NT2/D1 (cell line): Measurements from ENCODE around the gene DDX56.

Experiments used
- SUZ12 ChIP-seq: IDR thresholded peaks from 2 replicates; pipeline ENCODE4 v1.6.1; 2011; ENCODE audit not compliant: insufficient read length, insufficient read depth; ENCODE audit errors: extremely low read depth
- YY1 ChIP-seq: IDR thresholded peaks from 2 replicates; pipeline ENCODE4 v1.6.1; 2011; ENCODE audit not compliant: insufficient read length, insufficient read depth

DNA sequence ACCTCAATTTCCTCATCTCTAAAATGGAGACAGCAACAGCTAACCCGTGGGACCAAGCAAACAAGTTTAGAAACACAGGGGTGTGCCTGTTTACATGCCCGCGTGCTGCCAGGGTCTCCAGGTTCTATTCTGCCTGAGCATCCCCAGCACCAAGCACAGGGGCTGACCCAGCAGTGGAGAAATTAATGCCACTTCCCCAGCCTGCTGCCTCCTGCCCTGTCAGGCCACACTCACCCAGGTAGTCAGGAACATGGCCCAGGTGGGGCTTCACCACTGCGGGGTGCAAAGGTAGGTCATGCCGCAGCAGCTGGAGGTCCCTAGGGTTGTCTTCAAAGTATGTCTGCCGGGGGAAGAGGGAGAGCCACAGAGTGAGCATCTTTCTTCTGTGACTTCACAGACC is 5.8 kb downstream of the DDX56 start:
- no peak for TF ChIP-seq SUZ12
- TF ChIP-seq YY1: no peak
